Measurements from ENCODE around the gene NELL1.

NELL1 gene

DNA sequence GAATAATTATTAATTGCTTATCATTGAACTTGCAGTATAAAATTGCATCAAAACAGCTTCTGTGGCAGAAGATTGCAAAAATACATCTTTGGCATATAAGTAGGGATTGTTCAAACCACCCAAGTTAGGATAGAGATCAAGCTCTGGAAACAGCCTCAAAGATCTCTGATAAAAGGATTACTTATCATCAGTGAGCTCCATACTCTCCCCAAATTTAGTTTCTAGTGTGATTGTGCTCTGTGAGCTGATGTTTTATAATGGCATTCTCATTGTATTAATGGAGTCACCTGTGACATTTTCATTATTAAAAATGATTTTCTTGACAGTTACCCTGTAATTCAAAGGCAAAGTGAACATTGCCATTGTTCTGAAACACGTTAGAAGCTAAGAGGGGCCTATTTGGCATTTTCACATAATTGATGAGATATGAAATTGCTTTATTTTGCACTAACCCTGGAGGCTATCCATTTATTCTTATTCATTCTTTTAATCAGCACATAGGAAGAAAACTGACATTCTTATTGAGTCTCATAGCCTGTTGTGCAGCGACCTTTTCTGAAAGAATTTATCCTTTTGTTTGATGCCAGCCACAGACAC, 897.2 kb downstream of the NELL1 start:
- TF ChIP-seq CTCF (IDR thresholded peaks at IDR 0.05; ENCODE audit: low read depth, low read length) = no peak
- no peak overlapping the region for H3K4me3 ChIP-seq (ENCODE audit: low read depth, low read length)
- in situ Hi-C loops (cut with HindIII; ENCODE audit: low sequenced_read_pairs) = no loop called here
- DNase-seq (ENCODE audit: low read depth, low spot score) = no peak

GRCh38 chr11:21567645-21568290, 898.4 kb downstream of the NELL1 start:
- no peak overlapping the region for H3K4me3 ChIP-seq (ENCODE audit: low read depth, low read length)
- DNase-seq (ENCODE audit: low read depth, low spot score) = no peak
- in situ Hi-C loops (cut with HindIII; ENCODE audit: low sequenced_read_pairs) = no loop called here
- TF ChIP-seq CTCF (IDR thresholded peaks at IDR 0.05; ENCODE audit: low read depth, low read length) = no peak

DNA sequence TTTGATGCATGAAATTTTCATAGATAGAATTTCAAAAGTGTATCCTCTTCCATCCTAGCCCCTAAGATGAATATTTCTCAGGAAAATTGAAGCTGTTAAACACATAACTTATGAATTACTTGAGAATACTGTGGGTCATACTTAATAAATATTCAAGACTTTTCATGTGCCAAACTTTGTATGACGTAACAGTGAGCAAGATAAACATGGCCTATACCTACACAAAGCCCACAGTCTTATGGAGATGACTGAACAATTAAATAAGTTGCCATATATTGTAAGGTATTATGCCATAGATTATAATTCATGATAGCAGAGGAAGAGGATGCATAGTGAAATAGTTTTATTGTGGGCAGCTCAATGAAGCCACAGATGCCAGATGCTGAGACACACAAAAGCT, 902.8 kb downstream of the NELL1 start:
- DNase-seq (ENCODE audit: low read depth, low spot score) = no peak
- in situ Hi-C loops (cut with HindIII; ENCODE audit: low sequenced_read_pairs) = no loop called here
- no peak for TF ChIP-seq CTCF (IDR thresholded peaks at IDR 0.05; ENCODE audit: low read depth, low read length)
- no peak overlapping the region for H3K4me3 ChIP-seq (ENCODE audit: low read depth, low read length)

- H3K4me3 ChIP-seq (ENCODE audit: low read depth, low read length) = no peak overlapping the region
- DNase-seq (ENCODE audit: low read depth, low spot score) = no peak
- TF ChIP-seq CTCF (IDR thresholded peaks at IDR 0.05; ENCODE audit: low read depth, low read length) = no peak
- in situ Hi-C loops (cut with HindIII; ENCODE audit: low sequenced_read_pairs) = no loop called here
Observed at GRCh38 chr11:21582791-21583190, 913.4 kb downstream of the NELL1 start.

- no peak for TF ChIP-seq CTCF (IDR thresholded peaks at IDR 0.05; ENCODE audit: low read depth, low read length)
- in situ Hi-C loops (cut with HindIII; ENCODE audit: low sequenced_read_pairs) = no loop called here
- no peak overlapping the region for H3K4me3 ChIP-seq (ENCODE audit: low read depth, low read length)
- DNase-seq (ENCODE audit: low read depth, low spot score) = no peak
Observed at GRCh38 chr11:21588754-21589153, 919.4 kb downstream of the NELL1 start.

GRCh38 chr11:21602699-21603098, 933.3 kb downstream of the NELL1 start:
- DNase-seq (ENCODE audit: low read depth, low spot score) = no peak
- in situ Hi-C loops (cut with HindIII; ENCODE audit: low sequenced_read_pairs) = no loop called here
- TF ChIP-seq CTCF (IDR thresholded peaks at IDR 0.05; ENCODE audit: low read depth, low read length) = no peak
- H3K4me3 ChIP-seq (ENCODE audit: low read depth, low read length) = no peak overlapping the region

All from astrocyte of the spinal cord (primary cell).